ENCODE results near the gene FAM124A.

DNA sequence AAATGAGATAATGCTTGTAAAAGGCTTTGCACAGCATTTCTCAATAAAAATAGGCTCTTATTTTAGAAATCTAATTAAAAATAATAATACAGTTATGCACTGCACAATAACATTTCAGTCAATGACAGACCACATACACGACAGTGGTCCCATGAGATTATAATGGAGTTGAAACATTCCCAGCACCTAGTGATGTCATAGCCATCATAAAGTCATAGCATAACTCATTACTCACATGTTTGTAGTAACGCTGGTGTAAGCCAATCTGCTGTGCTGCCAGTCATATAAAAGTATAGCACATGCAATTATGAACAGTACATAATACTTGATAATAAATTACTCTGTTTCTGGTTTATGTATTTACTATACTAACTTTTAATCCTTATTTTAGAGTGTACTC, 104.6 kb downstream of the FAM124A start:
- TF ChIP-seq, protein P1, sequence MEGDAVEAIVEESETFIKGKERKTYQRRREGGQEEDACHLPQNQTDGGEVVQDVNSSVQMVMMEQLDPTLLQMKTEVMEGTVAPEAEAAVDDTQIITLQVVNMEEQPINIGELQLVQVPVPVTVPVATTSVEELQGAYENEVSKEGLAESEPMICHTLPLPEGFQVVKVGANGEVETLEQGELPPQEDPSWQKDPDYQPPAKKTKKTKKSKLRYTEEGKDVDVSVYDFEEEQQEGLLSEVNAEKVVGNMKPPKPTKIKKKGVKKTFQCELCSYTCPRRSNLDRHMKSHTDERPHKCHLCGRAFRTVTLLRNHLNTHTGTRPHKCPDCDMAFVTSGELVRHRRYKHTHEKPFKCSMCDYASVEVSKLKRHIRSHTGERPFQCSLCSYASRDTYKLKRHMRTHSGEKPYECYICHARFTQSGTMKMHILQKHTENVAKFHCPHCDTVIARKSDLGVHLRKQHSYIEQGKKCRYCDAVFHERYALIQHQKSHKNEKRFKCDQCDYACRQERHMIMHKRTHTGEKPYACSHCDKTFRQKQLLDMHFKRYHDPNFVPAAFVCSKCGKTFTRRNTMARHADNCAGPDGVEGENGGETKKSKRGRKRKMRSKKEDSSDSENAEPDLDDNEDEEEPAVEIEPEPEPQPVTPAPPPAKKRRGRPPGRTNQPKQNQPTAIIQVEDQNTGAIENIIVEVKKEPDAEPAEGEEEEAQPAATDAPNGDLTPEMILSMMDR (IDR thresholded peaks at IDR 0.05) = no peak
- no peak for TF ChIP-seq POLR2A (IDR thresholded peaks at IDR 0.05)
- TF ChIP-seq POLR2AphosphoS5 (IDR thresholded peaks at IDR 0.05) = no peak
